WTC11 (cell line): ENCODE results near the gene UBE2S. TPM values are rescaled to one million over a fixed set of nuclear protein-coding genes. Genes with fewer than 3 reads are reported as not detected.
A peak's percentile ranks its signal among the peaks of the same experiment; 100 is the strongest.

Experiments used
- ATAC-seq: fragments of 200-7000 bp; cut with Tn5 transposase; 2 replicates; pipeline ENCODE4 v1.10.0; 2021; ENCODE audit warnings: mild to moderate bottlenecking, moderate library complexity
- CTCF ChIA-PET: fragments of 300-600 bp; sonication (Branson Sonifier 250); formaldehyde crosslinking; loops from one replicate; lab custom pipeline; 2021; ENCODE audit warnings: antibody characterized with exemption; lab: Charles Lee
- POLR2A ChIA-PET: fragments of 350-600 bp; sonication (Branson Sonifier 250); formaldehyde crosslinking; loops from one replicate; lab custom pipeline; 2021; ENCODE audit warnings: antibody characterized with exemption; lab: Charles Lee
- DNase-seq: peaks from one replicate; pipeline ENCODE4 v3.0.0; 2021; ENCODE audit warnings: low spot score
- H3K27ac Mint-ChIP-seq: 2 replicates; pipeline ENCODE4 v1.8.0; 2021; ENCODE audit warnings: mixed read lengths
- H3K27me3 Mint-ChIP-seq: 2 replicates; pipeline ENCODE4 v1.8.0; 2021; ENCODE audit warnings: low read depth, mild to moderate bottlenecking, moderate library complexity, mixed read lengths
- H3K36me3 Mint-ChIP-seq: 2 replicates; pipeline ENCODE4 v1.8.0; 2021; ENCODE audit warnings: mixed read lengths
- H3K4me1 Mint-ChIP-seq: 2 replicates; pipeline ENCODE4 v1.8.0; 2022; ENCODE audit warnings: mixed read lengths
- H3K4me3 Mint-ChIP-seq: 2 replicates; pipeline ENCODE4 v1.8.0; 2021; ENCODE audit warnings: mild to moderate bottlenecking, moderate library complexity, mixed read lengths
- H3K9me3 Mint-ChIP-seq: 2 replicates; pipeline ENCODE4 v1.8.0; 2021; ENCODE audit warnings: mixed read lengths
- CBFB ChIP-seq: sonication (generic); formaldehyde crosslinking; IDR thresholded peaks from 2 replicates; pipeline ENCODE4 v1.8.1; 2022; ENCODE audit warnings: mild to moderate bottlenecking, low read depth, missing genetic modification reagents
- CREB1 ChIP-seq: sonication (generic); formaldehyde crosslinking; IDR thresholded peaks from 2 replicates; pipeline ENCODE4 v1.8.0; 2023; ENCODE audit warnings: mild to moderate bottlenecking, missing genetic modification reagents
- SP1 ChIP-seq: sonication (generic); formaldehyde crosslinking; conservative IDR thresholded peaks from 2 replicates; pipeline ENCODE4 v1.8.1; 2022; ENCODE audit warnings: missing genetic modification reagents
- ZNF121 ChIP-seq: sonication (generic); formaldehyde crosslinking; IDR thresholded peaks from 2 replicates; pipeline ENCODE4 v1.8.0; 2023; ENCODE audit warnings: missing genetic modification reagents
- ZNF219 ChIP-seq: sonication (generic); formaldehyde crosslinking; IDR thresholded peaks from 2 replicates; pipeline ENCODE4 v1.8.0; 2023; ENCODE audit warnings: missing genetic modification reagents, mild to moderate bottlenecking, borderline replicate concordance
- total RNA-seq: library from RNA; stranded (reverse); gene quantifications from 3 replicates; pipeline ENCODE4 v1.2.3, GENCODE V29; 2021
- TF ChIP-seq, protein P1 (sequence below): fragments of 250-450 bp; sonication (Bioruptor Pico); conservative IDR thresholded peaks from 2 replicates; pipeline ENCODE4 v1.9.0; 2021; ENCODE audit warnings: mild to moderate bottlenecking
- TF ChIP-seq, protein P2 (sequence below): sonication (generic); formaldehyde crosslinking; IDR thresholded peaks from 2 replicates; pipeline ENCODE4 v1.8.0; 2023; ENCODE audit warnings: missing genetic modification reagents, mild to moderate bottlenecking, borderline replicate concordance
- TF ChIP-seq, protein P3 (sequence below): sonication (generic); formaldehyde crosslinking; IDR thresholded peaks from 2 replicates; pipeline ENCODE4 v1.8.1; 2023; ENCODE audit warnings: mild to moderate bottlenecking, missing genetic modification reagents, borderline replicate concordance
- TF ChIP-seq, protein P4 (sequence below): sonication (generic); formaldehyde crosslinking; IDR thresholded peaks from 2 replicates; pipeline ENCODE4 v1.8.0; 2023; ENCODE audit warnings: missing genetic modification reagents
- TF ChIP-seq, protein P5 (sequence below): fragments of 250-450 bp; sonication (Bioruptor Pico); IDR thresholded peaks from 2 replicates; pipeline ENCODE4 v1.9.0; 2021; ENCODE audit warnings: mild to moderate bottlenecking
- TF ChIP-seq, protein P6 (sequence below): fragments of 200-600 bp; IDR thresholded peaks from 2 replicates; pipeline ENCODE4 v1.8.0; 2022; ENCODE audit warnings: antibody characterized with exemption
- TF ChIP-seq, protein P7 (sequence below): sonication (generic); formaldehyde crosslinking; conservative IDR thresholded peaks from 2 replicates; pipeline ENCODE4 v1.8.1; 2023; ENCODE audit warnings: mild to moderate bottlenecking, low read depth, missing genetic modification reagents, moderate library complexity
- TF ChIP-seq, protein P8 (sequence below): sonication (generic); formaldehyde crosslinking; IDR thresholded peaks from 2 replicates; pipeline ENCODE4 v1.8.0; 2022; ENCODE audit warnings: mild to moderate bottlenecking, missing genetic modification reagents

UBE2S gene
- total RNA-seq, 1 experiment from 2014 or later: 442 TPM

DNA sequence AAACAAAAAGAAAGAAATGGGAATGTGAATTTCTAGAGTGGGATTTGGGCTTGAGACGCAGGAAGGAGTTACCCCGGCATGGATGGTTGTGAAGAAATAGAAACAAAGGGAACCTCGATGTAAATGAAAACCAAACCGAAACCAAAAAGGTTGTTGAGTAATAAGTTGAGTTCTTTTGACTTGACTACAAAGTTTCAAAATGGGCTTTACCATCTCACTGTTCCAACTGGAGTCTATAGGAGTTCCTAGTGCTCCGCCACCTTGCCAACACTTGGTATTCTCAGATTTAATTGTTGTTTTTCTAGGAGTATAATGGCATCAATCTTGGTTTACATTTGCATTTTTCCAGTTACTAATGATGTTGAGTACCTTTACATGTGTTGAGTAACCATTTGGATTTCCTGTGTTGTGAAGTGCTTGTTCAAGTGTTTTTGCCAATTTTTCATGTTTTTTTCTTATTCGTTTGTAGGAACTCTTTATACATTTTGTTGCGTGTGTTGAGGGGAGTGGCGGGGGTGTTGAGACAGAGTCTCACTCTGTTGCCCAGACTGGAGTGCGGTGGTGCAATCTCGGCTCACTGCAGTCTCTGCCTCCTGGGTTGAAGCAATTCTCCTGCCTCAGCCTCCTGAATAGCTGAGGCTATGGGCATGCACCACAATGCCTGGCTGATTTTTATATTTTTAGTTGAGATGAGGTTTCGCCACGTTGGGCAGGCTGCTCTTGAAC, 9.2 kb downstream of the UBE2S start (continued):
- TF ChIP-seq, protein P1, sequence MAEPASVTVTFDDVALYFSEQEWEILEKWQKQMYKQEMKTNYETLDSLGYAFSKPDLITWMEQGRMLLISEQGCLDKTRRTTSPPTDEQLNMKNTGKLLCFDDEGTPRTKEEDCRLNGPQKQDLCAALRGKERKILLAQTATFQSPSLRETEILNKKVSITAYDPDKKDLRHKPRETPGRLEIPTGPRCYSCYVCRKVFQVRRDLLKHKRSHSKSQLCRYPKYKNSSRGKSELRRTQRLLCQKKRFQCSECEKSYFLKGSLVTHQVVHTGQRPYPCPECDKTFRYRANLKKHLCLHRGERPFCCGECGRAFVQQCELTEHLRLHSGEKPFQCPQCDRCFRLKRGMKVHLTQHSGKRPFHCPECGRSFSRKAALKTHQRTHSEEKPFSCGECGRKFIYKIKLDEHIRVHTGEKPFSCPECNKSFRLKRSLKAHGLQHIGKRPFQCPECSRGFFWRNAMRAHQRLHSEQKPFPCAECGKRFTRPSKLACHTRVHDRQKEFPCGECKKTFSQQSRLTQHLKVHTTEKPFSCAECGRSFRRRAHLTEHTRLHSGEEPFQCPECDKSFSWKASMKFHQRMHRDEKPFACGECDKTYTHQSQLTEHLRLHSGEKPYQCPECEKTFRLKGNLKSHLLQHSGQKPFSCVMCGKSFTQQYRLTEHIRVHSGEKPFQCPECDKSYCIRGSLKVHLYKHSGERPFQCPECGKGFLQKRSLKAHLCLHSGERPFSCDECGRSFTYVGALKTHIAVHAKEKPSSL: no peak
- TF ChIP-seq, protein P2, sequence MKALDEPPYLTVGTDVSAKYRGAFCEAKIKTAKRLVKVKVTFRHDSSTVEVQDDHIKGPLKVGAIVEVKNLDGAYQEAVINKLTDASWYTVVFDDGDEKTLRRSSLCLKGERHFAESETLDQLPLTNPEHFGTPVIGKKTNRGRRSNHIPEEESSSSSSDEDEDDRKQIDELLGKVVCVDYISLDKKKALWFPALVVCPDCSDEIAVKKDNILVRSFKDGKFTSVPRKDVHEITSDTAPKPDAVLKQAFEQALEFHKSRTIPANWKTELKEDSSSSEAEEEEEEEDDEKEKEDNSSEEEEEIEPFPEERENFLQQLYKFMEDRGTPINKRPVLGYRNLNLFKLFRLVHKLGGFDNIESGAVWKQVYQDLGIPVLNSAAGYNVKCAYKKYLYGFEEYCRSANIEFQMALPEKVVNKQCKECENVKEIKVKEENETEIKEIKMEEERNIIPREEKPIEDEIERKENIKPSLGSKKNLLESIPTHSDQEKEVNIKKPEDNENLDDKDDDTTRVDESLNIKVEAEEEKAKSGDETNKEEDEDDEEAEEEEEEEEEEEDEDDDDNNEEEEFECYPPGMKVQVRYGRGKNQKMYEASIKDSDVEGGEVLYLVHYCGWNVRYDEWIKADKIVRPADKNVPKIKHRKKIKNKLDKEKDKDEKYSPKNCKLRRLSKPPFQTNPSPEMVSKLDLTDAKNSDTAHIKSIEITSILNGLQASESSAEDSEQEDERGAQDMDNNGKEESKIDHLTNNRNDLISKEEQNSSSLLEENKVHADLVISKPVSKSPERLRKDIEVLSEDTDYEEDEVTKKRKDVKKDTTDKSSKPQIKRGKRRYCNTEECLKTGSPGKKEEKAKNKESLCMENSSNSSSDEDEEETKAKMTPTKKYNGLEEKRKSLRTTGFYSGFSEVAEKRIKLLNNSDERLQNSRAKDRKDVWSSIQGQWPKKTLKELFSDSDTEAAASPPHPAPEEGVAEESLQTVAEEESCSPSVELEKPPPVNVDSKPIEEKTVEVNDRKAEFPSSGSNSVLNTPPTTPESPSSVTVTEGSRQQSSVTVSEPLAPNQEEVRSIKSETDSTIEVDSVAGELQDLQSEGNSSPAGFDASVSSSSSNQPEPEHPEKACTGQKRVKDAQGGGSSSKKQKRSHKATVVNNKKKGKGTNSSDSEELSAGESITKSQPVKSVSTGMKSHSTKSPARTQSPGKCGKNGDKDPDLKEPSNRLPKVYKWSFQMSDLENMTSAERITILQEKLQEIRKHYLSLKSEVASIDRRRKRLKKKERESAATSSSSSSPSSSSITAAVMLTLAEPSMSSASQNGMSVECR: no peak

DNA sequence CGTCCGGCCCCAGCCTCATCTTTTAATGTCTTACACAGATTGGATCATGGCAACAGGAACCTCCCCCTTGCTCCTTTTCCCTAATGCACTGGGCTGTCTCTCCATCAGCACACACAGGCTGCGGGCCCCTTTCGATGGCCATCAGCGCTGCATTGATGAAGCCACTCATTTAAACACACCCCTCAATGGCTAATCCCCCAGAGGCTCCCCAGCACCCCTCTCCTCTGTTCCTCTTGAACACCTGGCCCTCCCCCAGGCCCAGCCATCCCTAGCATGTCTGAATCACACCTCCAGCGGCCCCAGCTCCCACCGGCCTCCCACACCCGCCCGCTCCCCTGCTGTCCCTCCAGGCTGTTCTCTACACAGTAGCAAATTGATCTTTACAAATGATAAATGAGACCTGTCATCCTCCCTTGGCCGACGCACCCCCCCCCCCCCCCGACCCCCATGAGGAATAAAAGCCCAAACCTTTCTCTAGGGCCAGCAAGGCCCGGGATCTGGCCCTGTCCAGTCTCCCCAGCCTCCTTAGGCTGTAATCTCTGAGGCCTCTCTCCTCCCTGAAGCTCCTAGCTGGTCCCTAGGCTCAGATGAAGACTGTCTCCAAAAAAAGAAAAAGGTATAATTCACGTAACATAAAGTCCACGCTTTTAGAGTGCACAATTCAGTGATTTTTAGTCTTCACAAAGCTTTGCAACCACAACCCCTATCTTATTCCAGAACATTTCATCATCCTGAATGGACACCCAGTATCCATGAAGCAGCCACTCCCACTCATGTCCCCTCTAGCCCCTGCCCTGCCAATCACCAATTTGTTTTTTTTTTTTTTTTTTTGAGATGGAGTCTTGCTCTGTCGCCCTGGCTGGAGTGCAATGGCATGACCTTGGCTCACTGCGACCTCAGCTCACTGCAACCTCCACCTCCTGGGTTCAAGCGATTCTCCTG, 14.5 kb downstream of the UBE2S start:
- H3K9me3 Mint-ChIP-seq: no peaks in the 10 kb centered on the region
- H3K36me3 Mint-ChIP-seq: peaks cover 17% of the 10 kb centered on the region
- H3K27ac Mint-ChIP-seq: peak overlapping the region; percentile 41; the same call in 1 of the 2 replicates
- peak overlapping the region; percentile 44 for H3K4me3 Mint-ChIP-seq
- CTCF ChIA-PET: interaction anchor here (0.7 to 1.4 kb wide), 6 partner anchors 25 to 260 kb away, joined by 3 to 5 read pairs (median 4); partner anchors contain the start of gene TNNT1
- H3K4me1 Mint-ChIP-seq: peaks cover 48% of the 10 kb centered on the region
- POLR2A ChIA-PET: interaction anchor here (0.7 to 1.7 kb wide), 8 partner anchors 9 to 1075 kb away, joined by 3 to 9 read pairs (median 4); partner anchors contain the start of genes TMEM238 and UBE2S
- DNase-seq (no peak), ATAC-seq (peak; percentile 28)
- H3K27me3 Mint-ChIP-seq: peaks cover 5% of the 10 kb centered on the region; the same call in 1 of the 2 replicates
- TF ChIP-seq, protein P3, sequence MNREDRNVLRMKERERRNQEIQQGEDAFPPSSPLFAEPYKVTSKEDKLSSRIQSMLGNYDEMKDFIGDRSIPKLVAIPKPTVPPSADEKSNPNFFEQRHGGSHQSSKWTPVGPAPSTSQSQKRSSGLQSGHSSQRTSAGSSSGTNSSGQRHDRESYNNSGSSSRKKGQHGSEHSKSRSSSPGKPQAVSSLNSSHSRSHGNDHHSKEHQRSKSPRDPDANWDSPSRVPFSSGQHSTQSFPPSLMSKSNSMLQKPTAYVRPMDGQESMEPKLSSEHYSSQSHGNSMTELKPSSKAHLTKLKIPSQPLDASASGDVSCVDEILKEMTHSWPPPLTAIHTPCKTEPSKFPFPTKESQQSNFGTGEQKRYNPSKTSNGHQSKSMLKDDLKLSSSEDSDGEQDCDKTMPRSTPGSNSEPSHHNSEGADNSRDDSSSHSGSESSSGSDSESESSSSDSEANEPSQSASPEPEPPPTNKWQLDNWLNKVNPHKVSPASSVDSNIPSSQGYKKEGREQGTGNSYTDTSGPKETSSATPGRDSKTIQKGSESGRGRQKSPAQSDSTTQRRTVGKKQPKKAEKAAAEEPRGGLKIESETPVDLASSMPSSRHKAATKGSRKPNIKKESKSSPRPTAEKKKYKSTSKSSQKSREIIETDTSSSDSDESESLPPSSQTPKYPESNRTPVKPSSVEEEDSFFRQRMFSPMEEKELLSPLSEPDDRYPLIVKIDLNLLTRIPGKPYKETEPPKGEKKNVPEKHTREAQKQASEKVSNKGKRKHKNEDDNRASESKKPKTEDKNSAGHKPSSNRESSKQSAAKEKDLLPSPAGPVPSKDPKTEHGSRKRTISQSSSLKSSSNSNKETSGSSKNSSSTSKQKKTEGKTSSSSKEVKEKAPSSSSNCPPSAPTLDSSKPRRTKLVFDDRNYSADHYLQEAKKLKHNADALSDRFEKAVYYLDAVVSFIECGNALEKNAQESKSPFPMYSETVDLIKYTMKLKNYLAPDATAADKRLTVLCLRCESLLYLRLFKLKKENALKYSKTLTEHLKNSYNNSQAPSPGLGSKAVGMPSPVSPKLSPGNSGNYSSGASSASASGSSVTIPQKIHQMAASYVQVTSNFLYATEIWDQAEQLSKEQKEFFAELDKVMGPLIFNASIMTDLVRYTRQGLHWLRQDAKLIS (CRISPR knock-in tag): no peak
- TF ChIP-seq CBFB (no peak), ZNF219 (CRISPR knock-in tag) (no peak), SP1 (no peak), ZNF121 (CRISPR knock-in tag) (no peak), CREB1 (CRISPR knock-in tag) (no peak)
- TF ChIP-seq, protein P4, sequence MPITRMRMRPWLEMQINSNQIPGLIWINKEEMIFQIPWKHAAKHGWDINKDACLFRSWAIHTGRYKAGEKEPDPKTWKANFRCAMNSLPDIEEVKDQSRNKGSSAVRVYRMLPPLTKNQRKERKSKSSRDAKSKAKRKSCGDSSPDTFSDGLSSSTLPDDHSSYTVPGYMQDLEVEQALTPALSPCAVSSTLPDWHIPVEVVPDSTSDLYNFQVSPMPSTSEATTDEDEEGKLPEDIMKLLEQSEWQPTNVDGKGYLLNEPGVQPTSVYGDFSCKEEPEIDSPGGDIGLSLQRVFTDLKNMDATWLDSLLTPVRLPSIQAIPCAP (CRISPR knock-in tag): no peak
- TF ChIP-seq, protein P5, sequence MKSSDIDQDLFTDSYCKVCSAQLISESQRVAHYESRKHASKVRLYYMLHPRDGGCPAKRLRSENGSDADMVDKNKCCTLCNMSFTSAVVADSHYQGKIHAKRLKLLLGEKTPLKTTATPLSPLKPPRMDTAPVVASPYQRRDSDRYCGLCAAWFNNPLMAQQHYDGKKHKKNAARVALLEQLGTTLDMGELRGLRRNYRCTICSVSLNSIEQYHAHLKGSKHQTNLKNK (CRISPR knock-in tag): no peak
- TF ChIP-seq, protein P6, sequence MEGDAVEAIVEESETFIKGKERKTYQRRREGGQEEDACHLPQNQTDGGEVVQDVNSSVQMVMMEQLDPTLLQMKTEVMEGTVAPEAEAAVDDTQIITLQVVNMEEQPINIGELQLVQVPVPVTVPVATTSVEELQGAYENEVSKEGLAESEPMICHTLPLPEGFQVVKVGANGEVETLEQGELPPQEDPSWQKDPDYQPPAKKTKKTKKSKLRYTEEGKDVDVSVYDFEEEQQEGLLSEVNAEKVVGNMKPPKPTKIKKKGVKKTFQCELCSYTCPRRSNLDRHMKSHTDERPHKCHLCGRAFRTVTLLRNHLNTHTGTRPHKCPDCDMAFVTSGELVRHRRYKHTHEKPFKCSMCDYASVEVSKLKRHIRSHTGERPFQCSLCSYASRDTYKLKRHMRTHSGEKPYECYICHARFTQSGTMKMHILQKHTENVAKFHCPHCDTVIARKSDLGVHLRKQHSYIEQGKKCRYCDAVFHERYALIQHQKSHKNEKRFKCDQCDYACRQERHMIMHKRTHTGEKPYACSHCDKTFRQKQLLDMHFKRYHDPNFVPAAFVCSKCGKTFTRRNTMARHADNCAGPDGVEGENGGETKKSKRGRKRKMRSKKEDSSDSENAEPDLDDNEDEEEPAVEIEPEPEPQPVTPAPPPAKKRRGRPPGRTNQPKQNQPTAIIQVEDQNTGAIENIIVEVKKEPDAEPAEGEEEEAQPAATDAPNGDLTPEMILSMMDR: no peak
- TF ChIP-seq, protein P7, sequence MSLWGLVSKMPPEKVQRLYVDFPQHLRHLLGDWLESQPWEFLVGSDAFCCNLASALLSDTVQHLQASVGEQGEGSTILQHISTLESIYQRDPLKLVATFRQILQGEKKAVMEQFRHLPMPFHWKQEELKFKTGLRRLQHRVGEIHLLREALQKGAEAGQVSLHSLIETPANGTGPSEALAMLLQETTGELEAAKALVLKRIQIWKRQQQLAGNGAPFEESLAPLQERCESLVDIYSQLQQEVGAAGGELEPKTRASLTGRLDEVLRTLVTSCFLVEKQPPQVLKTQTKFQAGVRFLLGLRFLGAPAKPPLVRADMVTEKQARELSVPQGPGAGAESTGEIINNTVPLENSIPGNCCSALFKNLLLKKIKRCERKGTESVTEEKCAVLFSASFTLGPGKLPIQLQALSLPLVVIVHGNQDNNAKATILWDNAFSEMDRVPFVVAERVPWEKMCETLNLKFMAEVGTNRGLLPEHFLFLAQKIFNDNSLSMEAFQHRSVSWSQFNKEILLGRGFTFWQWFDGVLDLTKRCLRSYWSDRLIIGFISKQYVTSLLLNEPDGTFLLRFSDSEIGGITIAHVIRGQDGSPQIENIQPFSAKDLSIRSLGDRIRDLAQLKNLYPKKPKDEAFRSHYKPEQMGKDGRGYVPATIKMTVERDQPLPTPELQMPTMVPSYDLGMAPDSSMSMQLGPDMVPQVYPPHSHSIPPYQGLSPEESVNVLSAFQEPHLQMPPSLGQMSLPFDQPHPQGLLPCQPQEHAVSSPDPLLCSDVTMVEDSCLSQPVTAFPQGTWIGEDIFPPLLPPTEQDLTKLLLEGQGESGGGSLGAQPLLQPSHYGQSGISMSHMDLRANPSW (CRISPR knock-in tag): no peak
- TF ChIP-seq, protein P8, sequence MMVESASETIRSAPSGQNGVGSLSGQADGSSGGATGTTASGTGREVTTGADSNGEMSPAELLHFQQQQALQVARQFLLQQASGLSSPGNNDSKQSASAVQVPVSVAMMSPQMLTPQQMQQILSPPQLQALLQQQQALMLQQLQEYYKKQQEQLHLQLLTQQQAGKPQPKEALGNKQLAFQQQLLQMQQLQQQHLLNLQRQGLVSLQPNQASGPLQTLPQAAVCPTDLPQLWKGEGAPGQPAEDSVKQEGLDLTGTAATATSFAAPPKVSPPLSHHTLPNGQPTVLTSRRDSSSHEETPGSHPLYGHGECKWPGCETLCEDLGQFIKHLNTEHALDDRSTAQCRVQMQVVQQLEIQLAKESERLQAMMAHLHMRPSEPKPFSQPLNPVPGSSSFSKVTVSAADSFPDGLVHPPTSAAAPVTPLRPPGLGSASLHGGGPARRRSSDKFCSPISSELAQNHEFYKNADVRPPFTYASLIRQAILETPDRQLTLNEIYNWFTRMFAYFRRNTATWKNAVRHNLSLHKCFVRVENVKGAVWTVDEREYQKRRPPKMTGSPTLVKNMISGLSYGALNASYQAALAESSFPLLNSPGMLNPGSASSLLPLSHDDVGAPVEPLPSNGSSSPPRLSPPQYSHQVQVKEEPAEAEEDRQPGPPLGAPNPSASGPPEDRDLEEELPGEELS (CRISPR knock-in tag): no peak
